Measurements from ENCODE around the gene CASTOR1. TPM values are rescaled to one million over a fixed set of nuclear protein-coding genes. Genes with fewer than 3 reads are reported as not detected.

Gene CASTOR1
- 19.1 and 20.8 TPM in 2 replicates for total RNA-seq

DNA sequence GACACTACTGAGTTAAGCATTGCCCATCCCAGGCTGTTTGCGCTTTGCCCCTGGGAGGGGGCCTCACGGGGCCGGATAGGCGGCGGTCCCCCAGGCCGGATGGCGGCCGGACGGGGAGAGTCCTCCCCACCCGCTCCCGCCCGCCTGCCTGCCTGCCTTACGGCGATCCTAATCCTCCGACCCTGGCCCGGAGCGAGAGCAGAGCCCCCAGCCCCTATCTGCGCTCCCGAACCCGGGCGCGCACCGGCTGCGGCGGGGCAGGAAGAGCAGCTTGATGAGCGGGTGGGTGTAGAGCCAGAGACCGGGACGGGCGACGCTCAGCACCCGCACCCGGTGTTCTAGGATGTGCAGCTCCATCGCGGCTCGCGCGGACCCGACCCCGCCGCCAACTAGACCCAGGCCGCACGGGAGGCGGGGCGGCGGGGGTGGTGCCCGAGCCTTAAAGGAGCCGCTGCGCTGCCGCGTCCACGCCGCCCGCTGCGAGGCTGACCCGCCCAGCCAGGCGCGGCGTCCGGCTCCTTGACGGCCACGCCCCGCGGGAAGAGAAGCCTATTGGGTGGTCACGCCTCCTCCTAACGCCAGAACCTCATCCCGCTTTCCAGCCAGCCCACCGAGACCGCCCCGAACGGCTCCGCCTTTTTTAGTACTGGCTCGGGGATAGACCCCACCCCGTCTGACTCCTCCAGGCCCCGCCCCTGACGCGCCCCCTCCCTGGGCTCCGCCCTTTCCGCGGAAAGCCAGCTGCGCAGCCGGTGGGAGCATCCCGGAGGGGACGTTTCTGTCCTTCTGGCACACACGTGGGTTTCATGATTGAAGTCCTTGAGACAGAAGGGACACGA, at the start of gene CASTOR1:
Gene CASTOR1 (minus strand): TSS at position 365 of the 839 bp plus-strand sequence. CDS start 8 bp downstream, at position 357.

DNA sequence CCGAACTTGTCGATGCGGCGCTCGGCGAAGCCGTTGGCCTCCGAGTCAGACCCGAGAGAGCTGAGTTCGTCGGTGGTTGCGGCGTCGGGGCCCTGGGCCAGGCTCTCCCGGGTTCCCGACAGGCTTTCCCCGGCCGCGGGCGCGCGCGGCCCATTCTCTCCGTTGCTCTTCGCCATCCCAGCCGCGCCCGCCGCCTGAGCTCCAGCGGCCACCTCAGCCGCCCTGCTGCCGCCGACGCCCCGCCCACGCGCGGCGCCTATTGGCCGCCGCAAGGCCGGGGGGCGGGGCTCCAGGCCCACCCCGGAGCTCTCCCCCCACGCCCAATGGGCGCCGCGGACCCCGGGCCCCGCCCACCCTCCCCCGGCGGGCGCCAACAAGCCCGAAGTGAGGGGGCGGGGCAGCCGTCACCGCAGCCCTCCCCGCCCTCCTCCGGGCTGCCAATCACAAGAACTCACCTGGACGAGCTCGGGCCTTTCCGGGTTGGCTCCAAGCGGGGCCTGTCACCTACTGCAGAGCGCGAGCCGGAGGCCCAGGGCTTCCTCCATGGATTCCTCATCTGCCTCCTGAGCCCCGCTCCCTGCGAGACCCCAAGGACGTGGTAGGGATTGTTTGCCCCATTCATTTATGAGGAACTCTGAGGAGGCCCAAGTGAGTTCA, 37.5 kb upstream of the CASTOR1 start, which contains the start of gene TBC1D10A:
Gene TBC1D10A (minus strand): TSS at position 236 of the 657 bp plus-strand sequence. CDS start 60 bp downstream, at position 176.

DNA sequence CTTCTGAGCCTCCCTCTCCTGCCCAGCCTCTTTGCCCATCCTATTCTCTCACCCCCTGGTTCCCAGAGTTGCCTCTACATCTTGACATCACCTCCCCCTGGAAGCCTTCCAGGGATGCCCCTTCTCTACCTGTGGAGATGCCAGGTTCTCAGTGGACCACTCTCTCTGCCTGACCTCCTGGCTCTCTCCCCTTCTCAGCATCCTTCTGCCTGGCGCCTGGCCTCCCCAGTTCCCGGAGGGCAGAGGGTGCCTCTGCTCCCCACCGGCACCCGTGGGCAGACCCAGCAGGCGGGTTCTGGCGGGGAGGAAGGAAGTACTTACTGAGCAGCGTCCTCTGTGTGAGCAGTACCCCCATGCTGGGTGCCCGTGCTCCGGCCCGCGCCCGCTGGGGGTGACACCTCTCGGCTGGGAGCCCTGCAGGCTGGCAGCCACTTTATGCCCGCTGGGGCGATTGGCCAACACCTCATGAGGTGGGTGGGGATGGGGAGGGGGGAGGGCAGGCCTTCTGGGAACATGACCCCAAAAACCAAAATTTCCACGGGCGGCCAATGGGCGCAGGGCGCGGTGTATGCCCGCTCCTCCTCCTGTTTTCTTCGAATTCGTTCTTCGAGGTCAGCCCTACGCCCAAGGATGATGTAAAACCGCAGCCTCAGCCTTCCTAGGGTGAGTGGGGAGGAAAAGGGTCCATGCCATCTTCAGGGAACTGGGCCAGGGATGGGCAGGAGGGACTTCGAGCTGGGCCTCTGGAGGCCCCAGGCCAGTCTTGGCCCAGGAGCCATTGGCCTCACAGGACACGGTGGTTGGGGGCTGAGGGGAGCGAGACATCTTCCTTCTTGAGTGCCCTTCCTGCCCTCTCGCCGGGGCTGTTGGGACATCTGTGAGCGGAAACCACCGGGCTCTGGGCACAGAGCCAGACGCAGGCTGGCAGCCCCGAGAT, 22.6 kb downstream of the CASTOR1 start, which contains the start of gene OSM:
Gene OSM (minus strand): TSS at position 407 of the 937 bp plus-strand sequence. CDS start 52 bp downstream, at position 355.

DNA sequence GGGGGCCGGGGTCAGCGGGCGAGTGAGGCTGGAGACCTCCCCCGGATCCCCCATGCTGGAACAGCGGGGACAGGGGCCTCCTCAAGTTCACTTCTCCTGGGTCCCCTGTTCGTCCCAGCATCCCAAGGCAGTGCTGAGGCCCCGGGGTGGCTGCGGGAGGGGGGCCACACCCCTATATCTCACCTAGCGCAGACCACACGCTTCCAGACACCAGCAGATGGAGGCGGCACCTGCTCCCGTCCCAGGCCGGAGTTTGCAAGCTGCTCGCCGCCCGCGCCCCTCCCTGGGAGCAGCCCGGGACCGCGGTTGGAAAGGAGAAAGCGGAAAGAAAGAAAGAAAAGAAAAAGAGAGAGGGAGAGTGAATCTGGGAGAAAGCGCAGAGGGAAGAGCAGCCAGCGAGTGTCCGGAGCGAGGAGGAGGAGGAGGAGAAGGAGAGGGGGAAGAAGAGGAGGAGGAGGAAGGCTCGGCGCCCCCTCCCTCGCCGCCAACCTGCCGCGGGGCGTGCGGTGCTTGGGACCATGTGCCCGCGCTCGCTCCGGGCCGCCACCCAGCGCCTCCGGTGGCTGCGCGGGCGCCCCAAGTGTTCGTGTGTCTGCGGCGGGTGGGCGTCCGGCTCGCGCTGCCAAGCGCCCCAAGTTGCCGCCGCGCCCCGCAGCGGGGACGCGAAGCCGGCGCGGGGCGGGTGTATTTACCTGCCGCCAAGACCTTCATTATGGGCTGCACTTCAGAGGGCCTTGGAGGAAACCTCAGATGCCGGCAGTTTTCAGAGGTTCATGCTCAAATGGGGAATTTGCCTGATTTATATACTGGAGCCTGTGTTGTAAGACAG, 43.1 kb downstream of the CASTOR1 start, which contains the start of gene LIF:
Gene LIF (minus strand): TSS at position 775 of the 829 bp plus-strand sequence. CDS start 64 bp downstream, at position 711.

Other genes with a start within 250 kb of the CASTOR1 start
- not detected in 2 replicates for gene HORMAD2, start 209.0 kb downstream of the CASTOR1 start, total RNA-seq
- gene LIF, start 42.7 kb downstream of the CASTOR1 start, total RNA-seq: 2.0 and 9.7 TPM in 2 replicates
- gene OSM, start 22.7 kb downstream of the CASTOR1 start, total RNA-seq: not detected in 2 replicates
- 15.1 and 23.5 TPM in 2 replicates for gene TBC1D10A, start 37.4 kb upstream of the CASTOR1 start, total RNA-seq
- 16.1 and 25.1 TPM in 2 replicates for gene SF3A1, start 67.4 kb upstream of the CASTOR1 start, total RNA-seq
- 2.0 and 2.9 TPM in 2 replicates for gene CCDC157, start 67.5 kb upstream of the CASTOR1 start, total RNA-seq
- gene RNF215, start 97.9 kb upstream of the CASTOR1 start, total RNA-seq: 14.8 and 31.3 TPM in 2 replicates
- 24.6 and 38.6 TPM in 2 replicates for gene SEC14L2, start 107.5 kb upstream of the CASTOR1 start, total RNA-seq
- gene MTFP1, start 136.3 kb upstream of the CASTOR1 start, total RNA-seq: 15.0 and 20.3 TPM in 2 replicates
- gene SEC14L3, start 182.5 kb upstream of the CASTOR1 start, total RNA-seq: not detected in 2 replicates
- gene SEC14L4, start 216.2 kb upstream of the CASTOR1 start, total RNA-seq: 0.49 TPM in 1 of 2 replicates, not detected in the other